ENCODE data around the gene EML3. TPM values are rescaled to one million over a fixed set of nuclear protein-coding genes. Genes with fewer than 3 reads are reported as not detected.

Gene EML3
- total and polyA plus RNA-seq, 2 of the 8 experiments (the other 6 are each of a cell fraction or from before 2014, with no cell fraction given) = 19.2 to 29.9 TPM

GRCh38 chr11:62599069-62599696 is 13.4 kb downstream of the EML3 start (continued):
- TF ChIP-seq SIN3A (conservative IDR thresholded peaks at IDR 0.05 in 1 of 2, IDR thresholded peaks at IDR 0.05 in 1 of 2; ENCODE audit: low read depth in 1 of 2, low read length in 2 of 2) (peak in 1 of 2 experiments; percentile 85; a peak in 2 of 4 replicates), MAX (IDR thresholded peaks at IDR 0.05) (peak; percentile 45; the same call in 1 of the 2 replicates), SP1 (IDR thresholded peaks at IDR 0.05; ENCODE audit: low read depth, low read length) (peak; percentile 84), SAP30 (IDR thresholded peaks at IDR 0.05; ENCODE audit: insufficient read depth, insufficient replicate concordance, low read length) (no peak)
